SW480 (cell line): ENCODE measurements around the gene NDRG2.
A peak's percentile ranks its signal among the peaks of the same experiment; 100 is the strongest.

ENCODE experiments used
- DNase-seq: peaks from one replicate; pipeline ENCODE4 v3.0.0-alpha.2; 2016; ENCODE audit warnings: low spot score

NDRG2 gene

GRCh38 chr14:21024585-21025370, at the start of gene NDRG2:
Gene NDRG2, minus strand, starts transcription at chr14:21025061. Its CDS starts 1,746 bp downstream, at chr14:21023315.
- peak; percentile 45 for DNase-seq

- no peak for DNase-seq
These were observed 49.1 kb upstream of the NDRG2 start for GRCh38 chr14:21073921-21074320.

GRCh38 chr14:21072781-21073339, 48.0 kb upstream of the NDRG2 start:
- DNase-seq = no peak

GRCh38 chr14:21072031-21072473, 47.2 kb upstream of the NDRG2 start:
- DNase-seq = no peak

- peak; percentile 58 for DNase-seq
These were observed 46.6 kb upstream of the NDRG2 start for GRCh38 chr14:21071225-21072030.

- DNase-seq = peak; percentile 26
These were observed 45.9 kb upstream of the NDRG2 start for GRCh38 chr14:21070610-21071224.

- DNase-seq = peak; percentile 26
These were observed 45.3 kb upstream of the NDRG2 start, which contains the start of gene ARHGEF40 for GRCh38 chr14:21070083-21070609. Gene ARHGEF40, plus strand, starts transcription at chr14:21070304. Its CDS starts 93 bp downstream, at chr14:21070397.

- peak; percentile 16 for DNase-seq
These were observed 44.7 kb upstream of the NDRG2 start for GRCh38 chr14:21069388-21070082.

GRCh38 chr14:21068521-21069387, 43.9 kb upstream of the NDRG2 start:
- peak; percentile 59 for DNase-seq

- DNase-seq = peak; percentile 45
These were observed 42.1 kb upstream of the NDRG2 start for GRCh38 chr14:21066882-21067502.

GRCh38 chr14:21063479-21063878, 38.6 kb upstream of the NDRG2 start:
- DNase-seq = no peak

- DNase-seq = no peak
These were observed 36.4 kb upstream of the NDRG2 start for GRCh38 chr14:21061347-21061668.

- no peak for DNase-seq
These were observed 35.9 kb upstream of the NDRG2 start for GRCh38 chr14:21060614-21061346.

- DNase-seq = no peak
These were observed 35.2 kb upstream of the NDRG2 start for GRCh38 chr14:21059842-21060613.

- no peak for DNase-seq
These were observed 34.0 kb upstream of the NDRG2 start for GRCh38 chr14:21058903-21059302.

GRCh38 chr14:21057803-21058675, 33.2 kb upstream of the NDRG2 start, which contains the start of gene RNASE8:
Gene RNASE8, plus strand, starts transcription at chr14:21057822. Its CDS starts 71 bp downstream, at chr14:21057893.
- DNase-seq = peak; percentile 7

- DNase-seq = no peak
These were observed 31.8 kb upstream of the NDRG2 start for GRCh38 chr14:21056520-21057163.
